ENCODE results near the gene PAM16.

PAM16 gene

GRCh38 chr16:4314532-4315185, 36.5 kb downstream of the PAM16 start:
- TF ChIP-seq, protein P1, sequence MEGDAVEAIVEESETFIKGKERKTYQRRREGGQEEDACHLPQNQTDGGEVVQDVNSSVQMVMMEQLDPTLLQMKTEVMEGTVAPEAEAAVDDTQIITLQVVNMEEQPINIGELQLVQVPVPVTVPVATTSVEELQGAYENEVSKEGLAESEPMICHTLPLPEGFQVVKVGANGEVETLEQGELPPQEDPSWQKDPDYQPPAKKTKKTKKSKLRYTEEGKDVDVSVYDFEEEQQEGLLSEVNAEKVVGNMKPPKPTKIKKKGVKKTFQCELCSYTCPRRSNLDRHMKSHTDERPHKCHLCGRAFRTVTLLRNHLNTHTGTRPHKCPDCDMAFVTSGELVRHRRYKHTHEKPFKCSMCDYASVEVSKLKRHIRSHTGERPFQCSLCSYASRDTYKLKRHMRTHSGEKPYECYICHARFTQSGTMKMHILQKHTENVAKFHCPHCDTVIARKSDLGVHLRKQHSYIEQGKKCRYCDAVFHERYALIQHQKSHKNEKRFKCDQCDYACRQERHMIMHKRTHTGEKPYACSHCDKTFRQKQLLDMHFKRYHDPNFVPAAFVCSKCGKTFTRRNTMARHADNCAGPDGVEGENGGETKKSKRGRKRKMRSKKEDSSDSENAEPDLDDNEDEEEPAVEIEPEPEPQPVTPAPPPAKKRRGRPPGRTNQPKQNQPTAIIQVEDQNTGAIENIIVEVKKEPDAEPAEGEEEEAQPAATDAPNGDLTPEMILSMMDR (IDR thresholded peaks at IDR 0.05; ENCODE audit: borderline replicate concordance, control extremely low read depth, extremely low read depth, insufficient read depth, missing control alignments), result no peak
- in situ Hi-C loops (cut with MboI; ENCODE audit: low sequenced_read_pairs, unreplicated experiment), result no loop called here
- no peak for DNase-seq (ENCODE audit: low spot score)

- DNase-seq (ENCODE audit: low spot score), result peak; percentile 79
- TF ChIP-seq, protein P1 (IDR thresholded peaks at IDR 0.05; ENCODE audit: borderline replicate concordance, control extremely low read depth, extremely low read depth, insufficient read depth, missing control alignments), result peak; percentile 76
- in situ Hi-C loops (cut with MboI; ENCODE audit: low sequenced_read_pairs, unreplicated experiment), result no loop called here
These were observed 37.3 kb downstream of the PAM16 start for GRCh38 chr16:4313563-4314531.

DNA sequence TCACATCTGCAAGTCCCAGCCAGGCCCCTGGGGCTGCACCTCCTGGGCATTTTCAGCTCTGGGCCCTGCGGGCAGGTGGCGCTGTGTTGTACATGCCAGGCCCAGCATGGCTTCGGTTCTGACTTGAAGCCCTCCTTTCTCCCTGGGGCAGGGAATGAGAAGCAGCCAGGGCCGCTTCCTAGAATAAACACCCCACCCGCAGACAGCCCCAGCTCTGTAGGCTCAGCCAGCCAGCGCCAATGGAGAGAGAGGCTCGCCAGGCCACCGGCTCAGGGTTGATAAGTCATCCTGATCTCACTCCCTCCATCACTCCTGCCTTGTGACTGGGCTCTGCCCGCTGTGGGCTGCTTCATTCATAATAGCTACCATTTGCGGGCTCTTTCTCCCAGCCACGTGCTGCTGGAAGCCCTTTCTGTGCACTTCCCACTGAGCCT, 41.3 kb downstream of the PAM16 start:
- no peak for DNase-seq (ENCODE audit: low spot score)
- in situ Hi-C loops (cut with MboI; ENCODE audit: low sequenced_read_pairs, unreplicated experiment), result no loop called here
- TF ChIP-seq, protein P1 (IDR thresholded peaks at IDR 0.05; ENCODE audit: borderline replicate concordance, control extremely low read depth, extremely low read depth, insufficient read depth, missing control alignments), result peak; percentile 80

DNA sequence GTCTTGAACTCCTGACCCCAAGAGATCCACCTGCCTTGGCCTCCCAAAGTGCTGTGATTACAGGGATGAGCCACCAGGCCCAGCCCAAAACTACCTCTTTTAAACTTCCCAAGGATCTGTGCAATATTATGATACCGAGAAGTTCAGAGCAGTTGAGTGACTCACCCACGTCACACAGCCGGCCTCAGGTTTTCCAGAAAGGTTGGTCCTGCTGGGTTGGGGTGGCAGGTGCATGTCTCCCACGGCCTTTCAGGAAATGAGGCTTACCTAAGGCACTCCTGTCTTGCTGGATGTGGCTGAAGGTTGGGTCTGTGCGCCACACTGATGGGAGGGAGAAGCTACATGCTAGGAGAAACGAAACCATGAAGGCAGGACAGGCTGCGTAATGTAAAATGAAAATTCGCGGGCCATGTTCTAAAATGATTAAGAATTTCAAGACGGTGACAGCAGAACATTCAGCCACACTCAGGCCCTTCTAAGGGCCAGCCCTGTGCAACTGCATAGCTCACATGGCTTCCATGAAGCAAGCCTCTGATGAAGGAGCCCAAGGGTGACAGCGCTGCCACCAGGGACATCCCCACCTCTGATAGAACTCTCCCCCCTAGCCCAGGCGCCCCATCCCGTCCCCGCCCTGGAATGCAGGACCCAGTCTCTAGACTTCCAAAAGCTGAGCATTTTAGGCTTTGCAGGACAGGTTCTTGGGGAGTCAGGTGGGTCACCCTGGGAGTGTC, 41.9 kb downstream of the PAM16 start:
- DNase-seq (ENCODE audit: low spot score), result no peak
- TF ChIP-seq, protein P1 (IDR thresholded peaks at IDR 0.05; ENCODE audit: borderline replicate concordance, control extremely low read depth, extremely low read depth, insufficient read depth, missing control alignments), result no peak
- in situ Hi-C loops (cut with MboI; ENCODE audit: low sequenced_read_pairs, unreplicated experiment), result no loop called here

DNA sequence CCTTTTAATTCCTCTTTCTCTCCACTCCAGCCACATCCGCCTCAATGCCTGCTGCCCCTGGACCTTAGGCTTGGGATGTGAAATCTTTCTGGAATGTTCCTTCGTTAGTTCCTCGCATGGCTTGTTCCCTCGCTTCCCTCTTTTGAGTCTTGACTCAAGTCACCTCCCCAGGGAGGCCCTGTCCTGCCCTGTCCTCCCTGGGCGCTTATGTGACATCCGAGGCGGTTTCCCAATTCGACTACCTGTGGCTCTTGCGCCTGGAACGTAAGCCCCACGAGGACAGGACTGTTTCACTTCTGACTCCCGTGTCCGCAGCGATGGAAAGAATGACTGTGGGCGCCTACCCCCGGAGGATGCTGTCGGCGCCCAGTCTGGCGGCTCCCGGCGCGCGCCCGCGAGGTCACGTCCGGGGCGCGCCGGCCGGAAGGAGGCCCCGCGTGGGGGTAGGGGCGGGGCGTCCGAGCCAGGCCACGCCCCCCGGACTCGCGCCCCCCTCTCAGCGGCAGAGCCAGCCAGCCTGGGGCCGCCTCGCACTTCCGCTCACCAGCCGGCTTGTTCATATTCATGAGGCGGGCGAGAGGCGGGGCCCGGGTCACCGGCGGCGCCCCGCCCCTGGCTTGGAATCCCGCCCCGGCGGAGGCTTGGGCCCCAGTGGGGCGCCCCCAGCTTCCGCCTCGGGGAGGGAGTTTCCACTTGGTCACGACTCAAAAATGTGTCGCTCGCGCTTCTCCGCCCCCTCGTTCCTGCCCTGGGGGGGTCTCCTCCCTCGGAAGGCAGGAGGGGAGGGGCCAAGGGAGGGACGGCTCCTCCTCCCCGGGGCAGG, 43.7 kb downstream of the PAM16 start:
- TF ChIP-seq, protein P1 (IDR thresholded peaks at IDR 0.05; ENCODE audit: borderline replicate concordance, control extremely low read depth, extremely low read depth, insufficient read depth, missing control alignments), result no peak
- DNase-seq (ENCODE audit: low spot score), result peak; percentile 99
- in situ Hi-C loops (cut with MboI; ENCODE audit: low sequenced_read_pairs, unreplicated experiment), result no loop called here

Measured in GM13976 (cell line).